SK-N-SH (cell line): ENCODE measurements around the gene ELMO1. TPM values are rescaled to one million over a fixed set of nuclear protein-coding genes. Genes with fewer than 3 reads are reported as not detected.

Experiments
- CTCF ChIA-PET: fragments of 300-600, 350-600 bp; formaldehyde crosslinking; extraction: SDS; loops from one replicate; lab custom pipeline; 2021; lab: Yijun Ruan, JAX
- POLR2A ChIA-PET: fragments of 350-600 bp; sonication (Branson Sonifier 250); formaldehyde crosslinking; extraction: SDS; loops from one replicate; lab custom pipeline; 2020; ENCODE audit warnings: antibody characterized with exemption, inconsistent platforms; lab: Yijun Ruan, JAX
- DNase-seq: peaks from one replicate; pipeline ENCODE4 v3.0.0; 2012
- H2AFZ ChIP-seq: fragments of 200-600 bp; sonication (generic); 2 replicates; pipeline ENCODE4 v1.8.1; 2016; ENCODE audit warnings: antibody characterized with exemption, mild to moderate bottlenecking, low read depth
- H3F3A ChIP-seq: fragments of 200-600 bp; sonication (generic); replicated peaks from 2 replicates; pipeline ENCODE3; 2016; ENCODE audit warnings: antibody characterized with exemption, mild to moderate bottlenecking; ENCODE audit not compliant: insufficient read depth
- H3K27ac ChIP-seq, 2 experiments: fragments of 200-500 bp in 1 of 2; fragments of 200-600 bp in 1 of 2; sonication (Bioruptor generic) in 1 of 2; sonication (generic), shearing (Covaris generic) in 1 of 2; 2 replicates each; pipeline versions ENCODE4 v1.5.1 to v1.6.1; 2014 to 2016; ENCODE audit warnings: low read depth in 2 of 2, inconsistent platforms in 1 of 2, low read length in 1 of 2, mild to moderate bottlenecking in 1 of 2, mixed read lengths in 1 of 2
- H3K27me3 ChIP-seq: fragments of 200-600 bp; sonication (generic), shearing (Covaris generic); 2 replicates; pipeline ENCODE4 v1.6.1; 2016; ENCODE audit warnings: mixed run types; ENCODE audit not compliant: insufficient read depth
- H3K36me3 ChIP-seq, 2 experiments: fragments of 200-500 bp in 1 of 2; fragments of 200-600 bp in 1 of 2; sonication (Bioruptor generic) in 1 of 2; sonication (generic) in 1 of 2; replicated peaks in 1 of 2; 2 replicates each; pipeline versions ENCODE3 to v1.5.1; 2014 to 2016; ENCODE audit warnings: low read length in 1 of 2, mild to moderate bottlenecking in 1 of 2; ENCODE audit not compliant: insufficient read depth in 2 of 2, control insufficient read depth in 1 of 2
- H3K4me1 ChIP-seq, 2 experiments: fragments of 200-500 bp in 1 of 2; fragments of 200-600 bp in 1 of 2; sonication (Bioruptor generic) in 1 of 2; sonication (generic), shearing (Covaris generic) in 1 of 2; 2 replicates each; pipeline versions ENCODE4 v1.5.1 to v1.6.1; 2014 to 2016; ENCODE audit warnings: low read depth in 1 of 2, low read length in 1 of 2, mixed run types in 1 of 2; ENCODE audit not compliant: insufficient read depth in 2 of 2, control insufficient read depth in 1 of 2
- H3K4me2 ChIP-seq: fragments of 200-600 bp; sonication (generic), shearing (Covaris generic); 2 replicates; pipeline ENCODE4 v1.6.1; 2017; ENCODE audit warnings: mixed run types
- H3K4me3 ChIP-seq, 2 experiments: fragments of 200-500 bp in 1 of 2; fragments of 200-600 bp in 1 of 2; sonication (Bioruptor generic) in 1 of 2; sonication (generic), shearing (Covaris generic) in 1 of 2; 2 replicates each; pipeline versions ENCODE4 v1.5.1 to v1.8.1; 2014 to 2016; ENCODE audit warnings: low read depth in 2 of 2, inconsistent platforms in 1 of 2, low read length in 1 of 2, mild to moderate bottlenecking in 1 of 2, mixed read lengths in 1 of 2, moderate library complexity in 1 of 2
- H3K79me2 ChIP-seq: fragments of 200-600 bp; sonication (generic); 2 replicates; pipeline ENCODE4 v1.8.1; 2017; ENCODE audit warnings: mild to moderate bottlenecking; ENCODE audit not compliant: insufficient read depth
- H3K9ac ChIP-seq: fragments of 200-600 bp; sonication (generic); 2 replicates; pipeline ENCODE4 v1.6.1; 2017; ENCODE audit warnings: mixed run types
- H3K9me2 ChIP-seq: fragments of 200-600 bp; sonication (generic); 2 replicates; pipeline ENCODE4 v1.6.1; 2017; ENCODE audit warnings: mixed run types
- H3K9me3 ChIP-seq: fragments of 200-600 bp; sonication (generic); 2 replicates; pipeline ENCODE4 v1.6.1; 2017; ENCODE audit warnings: mixed run types, mild to moderate bottlenecking, moderate library complexity
- H4K20me1 ChIP-seq: fragments of 200-600 bp; sonication (generic); 2 replicates; pipeline ENCODE4 v1.6.1; 2017; ENCODE audit warnings: mild to moderate bottlenecking, mixed run types; ENCODE audit not compliant: insufficient read depth
- CHD2 ChIP-seq: fragments of 150-350 bp; IDR thresholded peaks from 2 replicates; pipeline ENCODE4 v1.6.1; 2018; ENCODE audit warnings: low read length; ENCODE audit not compliant: partially characterized antibody
- EP300 ChIP-seq, 2 experiments: IDR thresholded peaks; 2 replicates each; pipeline versions ENCODE4 v1.4.0 to v1.6.1; 2012; ENCODE audit warnings: borderline replicate concordance in 1 of 2, low read depth in 1 of 2, low read length in 1 of 2
- FOXJ3 ChIP-seq: sonication (generic); formaldehyde crosslinking; IDR thresholded peaks from 2 replicates; pipeline ENCODE4 v1.5.1; 2020; ENCODE audit warnings: mild to moderate bottlenecking, missing genetic modification reagents
- GABPA ChIP-seq: IDR thresholded peaks from 2 replicates; pipeline ENCODE4 v1.4.0; 2012; ENCODE audit warnings: low read depth, mild to moderate bottlenecking
- JUND ChIP-seq: IDR thresholded peaks from 2 replicates; pipeline ENCODE4 v1.4.0; 2012
- MAX ChIP-seq: IDR thresholded peaks from 2 replicates; pipeline ENCODE4 v1.4.0; 2012; ENCODE audit warnings: low read depth
- MXI1 ChIP-seq: IDR thresholded peaks from 2 replicates; pipeline ENCODE4 v1.6.1; 2012; ENCODE audit warnings: mild to moderate bottlenecking, low read depth, low read length, improper control_type of control experiment
- PBX3 ChIP-seq: IDR thresholded peaks from 2 replicates; pipeline ENCODE4; 2012
- POLR2AphosphoS5 ChIP-seq: IDR thresholded peaks from 2 replicates; pipeline ENCODE4 v1.6.1; 2012; ENCODE audit warnings: low read depth, low read length
- RAD21 ChIP-seq: IDR thresholded peaks from 2 replicates; pipeline ENCODE4 v1.6.1; 2012; ENCODE audit warnings: mild to moderate bottlenecking, low read length
- RFX5 ChIP-seq: IDR thresholded peaks from 2 replicates; pipeline ENCODE4 v1.6.1; 2012; ENCODE audit warnings: mild to moderate bottlenecking, improper control_type of control experiment, low read length
- SIN3A ChIP-seq: IDR thresholded peaks from 2 replicates; pipeline ENCODE4 v1.6.1; 2012; ENCODE audit warnings: low read depth, mild to moderate bottlenecking, low read length, moderate library complexity, borderline replicate concordance
- TEAD4 ChIP-seq: IDR thresholded peaks from 2 replicates; pipeline ENCODE4 v1.4.0; 2012; ENCODE audit warnings: mild to moderate bottlenecking, borderline replicate concordance; ENCODE audit not compliant: insufficient read depth
- USF1 ChIP-seq: IDR thresholded peaks from 2 replicates; pipeline ENCODE4 v1.4.0; 2012; ENCODE audit warnings: low read depth, borderline replicate concordance
- ZBTB33 ChIP-seq: IDR thresholded peaks from 2 replicates; pipeline ENCODE4 v1.4.0; 2012; ENCODE audit warnings: low read depth, borderline replicate concordance
- WGBS: methylation state at CpG from one replicate; pipeline ENCODE4 v1.1.6; 2017; ENCODE audit warnings: low lambda C conversion rate; 5-methylcytosine and 5-hydroxymethylcytosine counted together
- polyA plus RNA-seq, 3 experiments: library from polyadenylated mRNA; depleted of rRNA; stranded (reverse); fragments of >200 nt; gene quantifications; 2 replicates each; pipeline ENCODE4 v1.2.3, GENCODE V29; 2012
- TF ChIP-seq, protein P1 (sequence below): fragments of 150-350 bp; IDR thresholded peaks from 2 replicates; pipeline ENCODE4 v1.6.1; 2016; ENCODE audit warnings: mild to moderate bottlenecking, low read depth, low read length

ELMO1 gene
- polyA plus RNA-seq, 1 of the 3 experiments (the other 2 are of a cell fraction): 0.64 TPM

- no peak for TF ChIP-seq EP300 (IDR thresholded peaks at IDR 0.05; ENCODE audit: borderline replicate concordance in 1 of 2, low read depth in 1 of 2, low read length in 1 of 2)
- no peak for TF ChIP-seq GABPA
These were observed 233.3 kb downstream of the ELMO1 start (continued) for GRCh38 chr7:37215290-37215923.

GRCh38 chr7:37212556-37212955 is 236.1 kb downstream of the ELMO1 start:
- Histone ChIP-seq H3F3A (no peaks in the 10 kb centered on the region), H4K20me1 (no peaks in the 10 kb centered on the region), H3K9me3 (no peaks in the 10 kb centered on the region), H3K4me3 (no peak overlapping the region), H3K4me2 (no peak overlapping the region), H3K4me1 (peaks cover 0 to 3% of the 10 kb centered on the region in 2 experiments; a peak in 2 of 4 replicates), H3K27me3 (no peaks in the 10 kb centered on the region), H3K36me3 (no peaks in the 10 kb centered on the region), H3K9me2 (no peaks in the 10 kb centered on the region), H2AFZ (no peak overlapping the region), H3K27ac (no peak overlapping the region), H3K79me2 (no peaks in the 10 kb centered on the region), H3K9ac (no peak overlapping the region)
- DNase-seq: no peak
- CTCF ChIA-PET: interaction anchor here (1.1 to 8.2 kb wide), 7 partner anchors 11 to 1157 kb away, joined by 3 to 55 read pairs (median 5); partner anchors contain the start of gene SFRP4
- TF ChIP-seq, protein P1, sequence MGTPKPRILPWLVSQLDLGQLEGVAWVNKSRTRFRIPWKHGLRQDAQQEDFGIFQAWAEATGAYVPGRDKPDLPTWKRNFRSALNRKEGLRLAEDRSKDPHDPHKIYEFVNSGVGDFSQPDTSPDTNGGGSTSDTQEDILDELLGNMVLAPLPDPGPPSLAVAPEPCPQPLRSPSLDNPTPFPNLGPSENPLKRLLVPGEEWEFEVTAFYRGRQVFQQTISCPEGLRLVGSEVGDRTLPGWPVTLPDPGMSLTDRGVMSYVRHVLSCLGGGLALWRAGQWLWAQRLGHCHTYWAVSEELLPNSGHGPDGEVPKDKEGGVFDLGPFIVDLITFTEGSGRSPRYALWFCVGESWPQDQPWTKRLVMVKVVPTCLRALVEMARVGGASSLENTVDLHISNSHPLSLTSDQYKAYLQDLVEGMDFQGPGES: no peak
- TF ChIP-seq POLR2AphosphoS5 (no peak), CHD2 (no peak), MXI1 (no peak), FOXJ3 (CRISPR knock-in tag) (no peak), RFX5 (no peak), TEAD4 (no peak), MAX (no peak), ZBTB33 (no peak), RAD21 (no peak), PBX3 (no peak), GABPA (no peak), JUND (no peak), USF1 (no peak), SIN3A (no peak)
- POLR2A ChIA-PET: no interaction called here
- 44% methylated on average over 8 of the region's 8 CpGs for WGBS
